IPS-18c (cell line): ENCODE data around the gene ANKRD16.
"Not testable (repeated sequence)": the region's sequence is repeated elsewhere in the genome, so short reads cannot be mapped to it uniquely, and the experiment has no call there.

Experiments used
- H3K4me3 ChIP-seq: 2 replicates; pipeline ENCODE4 v1.7.0; 2013; ENCODE audit warnings: low read depth, mild to moderate bottlenecking, low read length, moderate library complexity; ENCODE audit not compliant: insufficient read depth
- H3K9me3 ChIP-seq: one replicate; pipeline ENCODE4 v1.6.1; 2013; ENCODE audit warnings: mild to moderate bottlenecking, low read length, moderate library complexity; ENCODE audit not compliant: control insufficient read depth, insufficient read depth

Gene ANKRD16

GRCh38 chr10:5890452-5890915 lies 791 bp upstream of the ANKRD16 start:
- H3K4me3 ChIP-seq = peak overlapping the region; percentile 63
- H3K9me3 ChIP-seq = no peaks in the 10 kb centered on the region

- Histone ChIP-seq H3K9me3 (no peaks in the 10 kb centered on the region), H3K4me3 (peak overlapping the region; percentile 89)
Observed at GRCh38 chr10:5888843-5889623, 660 bp downstream of the ANKRD16 start.

GRCh38 chr10:5888351-5888750 lies 1.3 kb downstream of the ANKRD16 start:
- Histone ChIP-seq H3K4me3 (peak overlapping the region; percentile 89), H3K9me3 (no peaks in the 10 kb centered on the region)

GRCh38 chr10:5887641-5888040 lies 2.1 kb downstream of the ANKRD16 start:
- Histone ChIP-seq H3K9me3 (no peaks in the 10 kb centered on the region), H3K4me3 (no peak overlapping the region)

- Histone ChIP-seq H3K4me3 (no peak overlapping the region), H3K9me3 (no peaks in the 10 kb centered on the region)
Observed at GRCh38 chr10:5887029-5887428, 2.7 kb downstream of the ANKRD16 start.

- no peaks in the 10 kb centered on the region for H3K9me3 ChIP-seq
- H3K4me3 ChIP-seq = no peak overlapping the region
Observed at GRCh38 chr10:5885619-5886018, 4.1 kb downstream of the ANKRD16 start.

GRCh38 chr10:5882961-5883360 lies 6.7 kb downstream of the ANKRD16 start:
- no peak overlapping the region for H3K4me3 ChIP-seq
- no peaks in the 10 kb centered on the region for H3K9me3 ChIP-seq

GRCh38 chr10:5877041-5877440 lies 12.7 kb downstream of the ANKRD16 start:
- H3K9me3 ChIP-seq = not testable (repeated sequence)

GRCh38 chr10:5876181-5876768 lies 13.4 kb downstream of the ANKRD16 start:
- Histone ChIP-seq H3K4me3 (no peak overlapping the region), H3K9me3 (no peaks in the 10 kb centered on the region)

More at GRCh38 chr10:5877041-5877440, 12.7 kb downstream of the ANKRD16 start:
- H3K4me3 ChIP-seq = not testable (repeated sequence)

GRCh38 chr10:5873515-5873995 lies 16.1 kb downstream of the ANKRD16 start:
- H3K9me3 ChIP-seq = peaks cover under 1% of the 10 kb centered on the region
- no peak overlapping the region for H3K4me3 ChIP-seq

- H3K9me3 ChIP-seq = peaks cover 4% of the 10 kb centered on the region
- no peak overlapping the region for H3K4me3 ChIP-seq
Observed at GRCh38 chr10:5871596-5871995, 18.1 kb downstream of the ANKRD16 start.

- Histone ChIP-seq H3K9me3 (peaks cover 4% of the 10 kb centered on the region), H3K4me3 (no peak overlapping the region)
Observed at GRCh38 chr10:5869156-5869555, 20.5 kb downstream of the ANKRD16 start.

- H3K9me3 ChIP-seq, H3K4me3 ChIP-seq: not testable (repeated sequence)
Observed at GRCh38 chr10:5868383-5868782, 21.3 kb downstream of the ANKRD16 start.

GRCh38 chr10:5867091-5867615 lies 22.5 kb downstream of the ANKRD16 start:
- H3K4me3 ChIP-seq, H3K9me3 ChIP-seq: not testable (repeated sequence)

GRCh38 chr10:5866451-5867081 lies 23.1 kb downstream of the ANKRD16 start:
- H3K4me3 ChIP-seq, H3K9me3 ChIP-seq: not testable (repeated sequence)

- not testable (repeated sequence) for H3K4me3 ChIP-seq
Observed at GRCh38 chr10:5862981-5863685, 26.6 kb downstream of the ANKRD16 start.

GRCh38 chr10:5862360-5862961 lies 27.2 kb downstream of the ANKRD16 start:
- H3K9me3 ChIP-seq = no peaks in the 10 kb centered on the region
- no peak overlapping the region for H3K4me3 ChIP-seq

More at GRCh38 chr10:5862981-5863685, 26.6 kb downstream of the ANKRD16 start:
- not testable (repeated sequence) for H3K9me3 ChIP-seq
